ENCODE data around the gene SPATA16.
"Not testable (repeated sequence)": the region's sequence is repeated elsewhere in the genome, so short reads cannot be mapped to it uniquely, and the experiment has no call there.

GRCh38 chr3:173020128-173020527 lies 120.9 kb downstream of the SPATA16 start:
- TF ChIP-seq EZH2 (optimal IDR thresholded peaks at IDR 0.05; ENCODE audit: low read depth, low read length); CTCF (IDR thresholded peaks at IDR 0.05; ENCODE audit: low read length): not testable (repeated sequence)
